ENCODE measurements around the gene NTF4.
"Not testable (repeated sequence)": the region's sequence is repeated elsewhere in the genome, so short reads cannot be mapped to it uniquely, and the experiment has no call there.

NTF4 gene

DNA sequence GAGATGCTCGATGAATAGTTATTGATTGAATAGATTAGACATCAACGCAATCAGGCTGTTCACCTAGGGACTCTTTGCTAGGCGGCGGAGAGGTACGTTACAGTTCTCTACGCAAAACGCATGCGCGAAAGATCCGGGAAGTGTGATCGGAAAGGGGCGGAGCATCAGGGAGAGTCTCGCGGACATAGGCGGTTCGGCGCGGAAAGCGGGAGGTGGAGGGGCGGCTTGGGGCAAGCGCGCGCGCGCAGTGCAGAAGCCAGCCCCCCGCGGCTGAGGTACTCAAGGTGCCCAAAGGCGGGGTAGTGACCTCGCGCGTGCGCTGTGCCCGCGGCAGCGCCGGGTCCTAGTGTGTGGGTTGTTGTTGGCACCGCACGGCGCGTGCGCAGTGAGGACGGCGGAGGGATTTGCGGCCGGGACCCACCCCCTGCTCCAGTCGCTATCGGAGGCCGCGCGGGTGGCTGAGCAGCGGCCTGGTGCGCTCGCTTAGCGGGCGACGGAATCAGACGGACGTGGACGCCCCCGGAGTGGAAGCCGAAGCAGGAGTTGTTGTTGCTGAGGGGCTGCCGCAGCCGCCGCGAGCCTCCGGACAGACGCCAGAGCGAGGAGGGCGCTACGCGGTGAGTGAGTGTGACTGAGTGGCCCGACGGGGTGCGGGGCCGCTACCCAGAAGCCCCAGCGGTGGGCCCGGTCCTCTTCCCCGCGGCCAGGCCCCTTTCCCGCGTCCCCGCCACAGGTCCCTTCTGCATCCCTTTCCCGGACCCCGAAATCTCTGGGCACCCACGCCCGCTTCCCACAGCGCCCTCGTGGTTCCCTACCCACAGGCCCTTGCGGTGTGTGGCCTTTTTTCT, 20.6 kb upstream of the NTF4 start, which contains the start of gene SNRNP70:
TSS of gene SNRNP70 (plus strand) at position 432 of the 848 bp plus-strand sequence. CDS start 964 bp downstream, outside the sequence.
- no peaks in the 10 kb centered on the region for H3K9me3 ChIP-seq (ENCODE audit: control insufficient read depth, insufficient read depth, low read length)
- H3K4me3 ChIP-seq (ENCODE audit: low read depth, low read length): peak within 1 kb of the TSS; percentile 93
- peaks cover 26% of the 10 kb centered on the region for H3K36me3 ChIP-seq (ENCODE audit: control insufficient read depth, insufficient read depth, low read length)
- H3K27me3 ChIP-seq (ENCODE audit: control insufficient read depth, insufficient read depth, low read length): no peaks in the 10 kb centered on the region
- H3K27ac ChIP-seq (ENCODE audit: low read depth, low read length): peak within 1 kb of the TSS; percentile 91
- peaks cover 2% of the 10 kb centered on the region; the same call in 1 of the 2 replicates for H3K4me1 ChIP-seq (ENCODE audit: control insufficient read depth, insufficient read depth, low read length)
- peak within 1 kb of the TSS; percentile 91 for H3K9ac ChIP-seq (ENCODE audit: low read depth, low read length)

DNA sequence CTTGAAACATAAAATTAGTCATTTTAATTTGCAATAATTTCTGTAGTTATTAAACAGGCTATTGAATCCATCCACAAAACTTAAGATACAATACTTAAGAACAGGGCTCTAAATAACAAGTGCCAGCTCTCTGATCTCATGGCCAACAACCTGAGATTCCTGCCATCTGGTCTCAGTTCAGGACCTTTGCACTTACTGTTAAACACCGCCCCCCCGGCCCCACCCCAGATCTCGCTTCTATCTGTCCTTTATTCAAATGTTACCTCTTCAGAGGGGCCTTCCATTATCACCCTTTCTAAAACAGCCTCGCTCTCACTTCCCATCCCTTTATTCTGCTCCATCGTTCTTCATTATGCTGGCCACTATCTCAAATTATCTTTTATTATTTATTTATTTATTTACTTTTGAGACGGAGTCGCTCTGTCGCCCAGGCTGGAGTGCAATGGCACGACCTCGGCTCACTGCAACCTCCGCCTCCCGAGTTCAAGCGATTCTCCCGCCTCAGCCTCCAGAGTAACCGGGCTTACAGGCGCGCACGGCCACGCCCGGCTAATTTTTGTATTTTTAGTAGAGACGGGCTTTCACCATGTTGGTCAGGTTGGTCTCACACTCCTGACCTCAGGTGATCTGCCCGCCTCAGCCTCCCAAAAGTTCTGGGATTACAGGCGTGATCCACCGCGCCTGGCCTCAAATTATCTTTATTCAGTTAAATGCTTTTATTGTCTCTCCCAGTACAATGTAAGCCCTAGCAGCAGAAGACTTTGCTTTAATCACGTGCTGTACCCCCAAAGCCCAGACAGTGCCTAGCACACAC, 19.8 kb upstream of the NTF4 start:
- peaks cover 2% of the 10 kb centered on the region; the same call in 1 of the 2 replicates for H3K4me1 ChIP-seq (ENCODE audit: control insufficient read depth, insufficient read depth, low read length)
- H3K27me3 ChIP-seq (ENCODE audit: control insufficient read depth, insufficient read depth, low read length): no peaks in the 10 kb centered on the region
- H3K4me3 ChIP-seq (ENCODE audit: low read depth, low read length): peak overlapping the region; percentile 93
- H3K9ac ChIP-seq (ENCODE audit: low read depth, low read length): peak overlapping the region; percentile 17; the same call in 1 of the 2 replicates
- H3K27ac ChIP-seq (ENCODE audit: low read depth, low read length): peak overlapping the region; percentile 91
- peaks cover 20% of the 10 kb centered on the region for H3K36me3 ChIP-seq (ENCODE audit: control insufficient read depth, insufficient read depth, low read length)
- no peaks in the 10 kb centered on the region for H3K9me3 ChIP-seq (ENCODE audit: control insufficient read depth, insufficient read depth, low read length)

DNA sequence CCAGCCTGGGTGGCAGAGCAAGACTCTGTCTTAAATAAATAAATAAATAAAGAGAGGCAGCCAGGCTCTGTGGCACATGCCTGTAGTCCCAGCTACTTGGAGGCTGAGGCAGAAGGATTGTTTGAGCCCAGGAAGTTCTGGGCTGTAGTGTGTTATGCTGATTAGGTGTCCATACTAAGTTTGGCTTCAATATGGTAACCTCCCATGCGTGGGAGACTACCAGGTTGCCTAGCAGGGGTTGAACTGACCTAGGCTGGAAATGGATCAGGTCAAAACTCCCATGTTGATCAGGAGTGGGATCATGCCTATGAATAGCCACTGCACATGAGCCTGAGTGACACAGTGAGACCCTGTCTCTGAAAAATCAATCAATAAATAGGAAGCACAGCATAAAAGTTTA, 16.7 kb upstream of the NTF4 start:
- Histone ChIP-seq H3K36me3 (ENCODE audit: control insufficient read depth, insufficient read depth, low read length) (no peaks in the 10 kb centered on the region; the same call in 1 of the 2 replicates), H3K4me1 (ENCODE audit: control insufficient read depth, insufficient read depth, low read length) (peaks cover 1% of the 10 kb centered on the region; the same call in 1 of the 2 replicates), H3K4me3 (ENCODE audit: low read depth, low read length) (no peak overlapping the region), H3K27me3 (ENCODE audit: control insufficient read depth, insufficient read depth, low read length) (no peaks in the 10 kb centered on the region), H3K27ac (ENCODE audit: low read depth, low read length) (no peak overlapping the region), H3K9me3 (ENCODE audit: control insufficient read depth, insufficient read depth, low read length) (no peaks in the 10 kb centered on the region), H3K9ac (ENCODE audit: low read depth, low read length) (no peak overlapping the region)

DNA sequence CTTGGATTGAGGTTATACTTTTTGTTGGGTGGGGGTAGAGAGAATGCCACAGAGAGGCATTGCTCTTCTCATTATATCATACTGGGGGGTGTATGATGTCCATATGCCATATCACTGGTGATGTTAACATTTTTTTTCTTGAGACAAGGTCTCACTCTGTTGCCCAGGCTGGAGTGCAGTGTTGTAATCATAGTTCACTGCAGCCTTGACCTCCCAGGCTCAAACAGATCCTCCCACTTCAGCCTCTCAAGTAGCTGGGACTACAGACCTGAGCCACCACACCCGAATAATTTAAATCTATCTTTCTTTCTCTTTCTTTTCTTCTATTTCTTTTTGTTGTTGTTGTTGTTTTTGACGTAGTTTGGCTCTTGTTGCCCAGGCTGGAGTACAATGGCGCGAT, 15.8 kb upstream of the NTF4 start:
- H3K9me3 ChIP-seq (ENCODE audit: control insufficient read depth, insufficient read depth, low read length): no peaks in the 10 kb centered on the region
- no peak overlapping the region for H3K4me3 ChIP-seq (ENCODE audit: low read depth, low read length)
- H3K9ac ChIP-seq (ENCODE audit: low read depth, low read length): no peak overlapping the region
- H3K4me1 ChIP-seq (ENCODE audit: control insufficient read depth, insufficient read depth, low read length): no peaks in the 10 kb centered on the region
- no peaks in the 10 kb centered on the region for H3K36me3 ChIP-seq (ENCODE audit: control insufficient read depth, insufficient read depth, low read length)
- H3K27ac ChIP-seq (ENCODE audit: low read depth, low read length): no peak overlapping the region
- no peaks in the 10 kb centered on the region for H3K27me3 ChIP-seq (ENCODE audit: control insufficient read depth, insufficient read depth, low read length)

DNA sequence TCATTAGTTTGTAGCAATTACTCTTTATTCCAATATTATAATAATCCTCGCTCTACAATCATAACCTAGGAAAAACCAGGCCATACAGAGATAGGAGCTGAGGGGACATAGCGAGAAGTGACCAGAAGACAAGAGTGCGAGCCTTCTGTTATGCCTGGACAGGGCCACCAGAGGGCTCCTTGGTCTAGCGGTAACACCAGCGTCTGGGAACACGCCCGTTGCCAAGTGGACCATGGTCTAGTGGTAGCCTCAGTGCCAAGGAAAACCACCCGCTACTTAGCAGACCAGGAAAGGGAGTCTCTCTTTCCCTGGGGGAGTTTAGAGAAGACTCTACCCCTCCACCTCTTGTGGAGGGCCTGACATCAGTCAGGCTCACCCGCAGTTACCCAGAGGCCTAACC, 10.3 kb upstream of the NTF4 start:
- H3K4me1 ChIP-seq (ENCODE audit: control insufficient read depth, insufficient read depth, low read length); H3K9me3 ChIP-seq (ENCODE audit: control insufficient read depth, insufficient read depth, low read length); H3K36me3 ChIP-seq (ENCODE audit: control insufficient read depth, insufficient read depth, low read length); H3K27ac ChIP-seq (ENCODE audit: low read depth, low read length); H3K9ac ChIP-seq (ENCODE audit: low read depth, low read length); H3K4me3 ChIP-seq (ENCODE audit: low read depth, low read length): not testable (repeated sequence)
- peaks cover 42% of the 10 kb centered on the region for H3K27me3 ChIP-seq (ENCODE audit: control insufficient read depth, insufficient read depth, low read length)

DNA sequence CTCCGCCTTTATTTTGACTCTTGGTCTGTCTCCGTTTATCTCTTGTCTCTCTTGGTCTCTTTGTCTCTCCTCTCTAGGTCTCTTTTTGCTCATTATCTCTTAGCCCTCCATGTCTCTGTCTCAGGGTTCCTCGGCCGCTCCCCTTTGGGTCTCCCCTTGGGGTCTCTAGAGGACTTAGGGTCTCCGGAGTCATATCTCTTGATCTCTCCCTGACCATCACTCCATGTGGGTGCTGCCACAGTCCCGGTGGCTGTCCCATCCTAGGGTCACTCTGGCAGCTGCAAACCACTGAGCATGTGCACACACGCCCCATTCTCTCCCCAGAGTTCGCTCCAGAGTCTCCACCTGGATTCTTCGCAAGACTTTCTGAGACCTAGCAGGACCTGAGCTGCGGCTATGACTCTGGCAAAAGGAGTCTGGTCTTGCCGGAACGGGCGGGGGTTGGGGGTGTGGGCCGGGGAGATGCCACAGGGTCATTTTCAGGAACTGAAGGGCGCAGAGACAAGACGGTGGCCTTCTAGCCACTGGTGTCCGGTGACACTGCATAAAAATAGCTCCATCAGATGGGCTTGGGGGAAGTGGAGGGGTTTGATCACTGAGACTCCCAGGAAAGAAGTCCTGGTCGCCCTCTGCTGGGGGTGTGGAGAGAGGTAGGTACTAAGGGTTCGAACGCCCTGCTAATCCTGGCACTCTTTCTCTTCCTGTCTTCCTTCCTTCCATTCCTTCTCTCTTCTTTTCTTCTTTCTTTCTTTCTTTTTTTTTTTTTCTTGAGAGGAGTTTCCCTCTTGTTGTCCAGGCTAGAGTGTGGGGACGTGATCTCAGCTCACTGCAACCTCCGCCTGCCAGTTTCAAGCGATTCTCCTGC, 9.1 kb upstream of the NTF4 start:
- H3K9me3 ChIP-seq (ENCODE audit: control insufficient read depth, insufficient read depth, low read length): no peaks in the 10 kb centered on the region
- H3K4me3 ChIP-seq (ENCODE audit: low read depth, low read length): no peak overlapping the region
- no peak overlapping the region for H3K9ac ChIP-seq (ENCODE audit: low read depth, low read length)
- no peaks in the 10 kb centered on the region for H3K4me1 ChIP-seq (ENCODE audit: control insufficient read depth, insufficient read depth, low read length)
- no peak overlapping the region for H3K27ac ChIP-seq (ENCODE audit: low read depth, low read length)
- H3K27me3 ChIP-seq (ENCODE audit: control insufficient read depth, insufficient read depth, low read length): peaks cover 54% of the 10 kb centered on the region
- H3K36me3 ChIP-seq (ENCODE audit: control insufficient read depth, insufficient read depth, low read length): no peaks in the 10 kb centered on the region

DNA sequence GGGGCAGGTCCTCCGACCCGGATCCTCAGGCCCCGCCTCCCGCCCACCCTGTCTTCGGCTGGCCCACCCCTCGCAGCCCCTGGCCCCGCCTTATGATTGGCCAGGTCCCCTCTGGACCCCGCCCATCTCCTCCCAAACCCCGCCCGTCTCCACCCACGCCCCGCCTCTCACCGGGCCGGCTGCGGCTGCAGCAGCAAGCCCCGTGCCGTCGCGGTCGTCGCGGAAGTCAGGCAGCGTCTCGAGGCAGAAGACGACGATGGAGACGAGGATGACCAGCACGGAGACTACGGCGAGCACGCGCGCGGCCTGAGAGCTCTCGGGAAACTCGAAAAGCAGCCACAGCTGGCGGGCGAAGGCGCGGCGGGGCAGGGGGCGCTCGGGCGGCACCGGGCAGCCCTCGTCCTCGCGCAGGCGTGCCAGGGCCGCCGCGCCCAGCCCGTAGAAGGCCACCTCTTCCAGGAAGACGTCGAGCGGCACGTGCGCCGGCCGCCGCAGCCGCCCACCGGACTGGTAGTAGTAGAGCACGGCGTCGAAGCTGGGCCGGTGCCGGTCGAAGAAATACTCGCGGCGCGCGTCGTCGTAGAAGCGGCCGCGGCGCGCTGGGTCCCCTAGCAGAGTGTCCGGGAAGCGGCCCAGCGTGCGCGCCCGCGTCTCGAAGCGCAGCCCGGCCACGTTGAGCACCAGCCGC, 7.4 kb upstream of the NTF4 start:
- no peaks in the 10 kb centered on the region for H3K36me3 ChIP-seq (ENCODE audit: control insufficient read depth, insufficient read depth, low read length)
- H3K4me3 ChIP-seq (ENCODE audit: low read depth, low read length): peak overlapping the region; percentile 43; the same call in 1 of the 2 replicates
- peaks cover 69% of the 10 kb centered on the region for H3K27me3 ChIP-seq (ENCODE audit: control insufficient read depth, insufficient read depth, low read length)
- no peak overlapping the region for H3K9ac ChIP-seq (ENCODE audit: low read depth, low read length)
- H3K4me1 ChIP-seq (ENCODE audit: control insufficient read depth, insufficient read depth, low read length): no peaks in the 10 kb centered on the region
- no peak overlapping the region for H3K27ac ChIP-seq (ENCODE audit: low read depth, low read length)
- H3K9me3 ChIP-seq (ENCODE audit: control insufficient read depth, insufficient read depth, low read length): no peaks in the 10 kb centered on the region

DNA sequence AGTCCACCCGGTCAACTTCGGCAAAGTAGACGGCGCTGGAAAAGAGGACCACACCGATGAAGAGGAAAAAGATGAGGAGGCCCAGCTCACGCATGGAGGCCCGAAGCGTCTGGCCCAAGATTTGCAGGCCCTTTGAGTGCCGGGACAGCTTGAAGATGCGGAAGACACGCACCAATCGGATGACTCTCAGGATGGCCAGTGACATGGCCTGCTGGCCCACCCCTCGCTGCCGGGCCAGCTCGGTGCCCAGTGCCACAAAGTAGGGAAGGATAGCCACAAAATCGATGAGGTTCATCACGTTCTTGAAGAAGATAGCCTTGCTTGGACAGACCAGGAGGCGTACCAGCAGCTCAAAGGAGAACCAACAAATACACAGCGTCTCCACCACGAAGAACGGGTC, 5.8 kb upstream of the NTF4 start:
- Histone ChIP-seq H3K27ac (ENCODE audit: low read depth, low read length) (no peak overlapping the region), H3K4me3 (ENCODE audit: low read depth, low read length) (no peak overlapping the region), H3K36me3 (ENCODE audit: control insufficient read depth, insufficient read depth, low read length) (no peaks in the 10 kb centered on the region), H3K9me3 (ENCODE audit: control insufficient read depth, insufficient read depth, low read length) (no peaks in the 10 kb centered on the region), H3K9ac (ENCODE audit: low read depth, low read length) (no peak overlapping the region), H3K27me3 (ENCODE audit: control insufficient read depth, insufficient read depth, low read length) (peaks cover 84% of the 10 kb centered on the region), H3K4me1 (ENCODE audit: control insufficient read depth, insufficient read depth, low read length) (peaks cover 9% of the 10 kb centered on the region)

DNA sequence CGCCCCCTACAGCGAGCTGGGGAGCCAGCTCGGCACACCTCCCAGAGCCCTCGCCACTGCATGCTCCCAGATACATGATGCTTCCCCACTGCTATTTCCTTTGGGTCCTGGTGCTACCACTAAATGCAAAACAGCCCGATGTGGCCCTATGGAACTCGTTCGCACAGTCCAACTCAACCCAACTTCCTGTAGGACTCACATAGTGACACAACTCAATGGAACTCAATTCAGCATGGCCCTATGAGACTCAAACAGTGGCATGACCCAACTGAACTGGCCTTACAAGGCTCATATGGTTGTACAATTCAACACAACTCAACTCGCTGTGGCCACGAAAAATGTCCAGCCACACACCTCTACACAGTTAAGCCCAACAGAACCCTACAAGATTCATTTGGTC, 4.4 kb upstream of the NTF4 start:
- Histone ChIP-seq H3K4me1 (ENCODE audit: control insufficient read depth, insufficient read depth, low read length) (peaks cover 15% of the 10 kb centered on the region), H3K9me3 (ENCODE audit: control insufficient read depth, insufficient read depth, low read length) (no peaks in the 10 kb centered on the region), H3K4me3 (ENCODE audit: low read depth, low read length) (no peak overlapping the region), H3K9ac (ENCODE audit: low read depth, low read length) (no peak overlapping the region), H3K27me3 (ENCODE audit: control insufficient read depth, insufficient read depth, low read length) (peaks cover 84% of the 10 kb centered on the region), H3K27ac (ENCODE audit: low read depth, low read length) (no peak overlapping the region), H3K36me3 (ENCODE audit: control insufficient read depth, insufficient read depth, low read length) (no peaks in the 10 kb centered on the region)

DNA sequence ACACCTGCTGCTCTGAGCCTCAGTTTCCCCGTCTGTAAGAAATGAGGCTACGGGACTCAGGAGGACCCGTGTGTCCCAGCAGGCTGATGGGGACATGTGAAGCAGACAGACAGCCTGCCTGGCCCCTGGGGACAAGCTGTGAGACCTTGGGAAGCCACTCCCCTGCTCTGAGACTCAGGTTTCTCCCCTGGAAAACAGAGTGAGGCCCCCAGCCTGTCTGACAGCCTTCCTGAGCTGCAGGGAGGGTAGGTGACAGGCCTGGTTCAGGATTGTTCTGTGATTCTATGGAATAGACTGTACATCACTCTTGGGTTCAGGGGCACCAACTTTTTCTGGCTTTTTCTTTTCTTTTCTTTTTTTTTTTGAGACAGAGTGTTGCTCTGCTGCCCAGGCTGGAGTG, 2.9 kb upstream of the NTF4 start:
- Histone ChIP-seq H3K27me3 (ENCODE audit: control insufficient read depth, insufficient read depth, low read length) (peaks cover 69% of the 10 kb centered on the region), H3K4me1 (ENCODE audit: control insufficient read depth, insufficient read depth, low read length) (peaks cover 22% of the 10 kb centered on the region), H3K4me3 (ENCODE audit: low read depth, low read length) (no peak overlapping the region), H3K9ac (ENCODE audit: low read depth, low read length) (no peak overlapping the region), H3K9me3 (ENCODE audit: control insufficient read depth, insufficient read depth, low read length) (no peaks in the 10 kb centered on the region), H3K36me3 (ENCODE audit: control insufficient read depth, insufficient read depth, low read length) (no peaks in the 10 kb centered on the region), H3K27ac (ENCODE audit: low read depth, low read length) (no peak overlapping the region)
